ENCODE results near the gene COL13A1. TPM values are rescaled to one million over a fixed set of nuclear protein-coding genes. Genes with fewer than 3 reads are reported as not detected.

COL13A1 gene
- polyA plus RNA-seq, 1 donor, result 8.7 TPM

DNA sequence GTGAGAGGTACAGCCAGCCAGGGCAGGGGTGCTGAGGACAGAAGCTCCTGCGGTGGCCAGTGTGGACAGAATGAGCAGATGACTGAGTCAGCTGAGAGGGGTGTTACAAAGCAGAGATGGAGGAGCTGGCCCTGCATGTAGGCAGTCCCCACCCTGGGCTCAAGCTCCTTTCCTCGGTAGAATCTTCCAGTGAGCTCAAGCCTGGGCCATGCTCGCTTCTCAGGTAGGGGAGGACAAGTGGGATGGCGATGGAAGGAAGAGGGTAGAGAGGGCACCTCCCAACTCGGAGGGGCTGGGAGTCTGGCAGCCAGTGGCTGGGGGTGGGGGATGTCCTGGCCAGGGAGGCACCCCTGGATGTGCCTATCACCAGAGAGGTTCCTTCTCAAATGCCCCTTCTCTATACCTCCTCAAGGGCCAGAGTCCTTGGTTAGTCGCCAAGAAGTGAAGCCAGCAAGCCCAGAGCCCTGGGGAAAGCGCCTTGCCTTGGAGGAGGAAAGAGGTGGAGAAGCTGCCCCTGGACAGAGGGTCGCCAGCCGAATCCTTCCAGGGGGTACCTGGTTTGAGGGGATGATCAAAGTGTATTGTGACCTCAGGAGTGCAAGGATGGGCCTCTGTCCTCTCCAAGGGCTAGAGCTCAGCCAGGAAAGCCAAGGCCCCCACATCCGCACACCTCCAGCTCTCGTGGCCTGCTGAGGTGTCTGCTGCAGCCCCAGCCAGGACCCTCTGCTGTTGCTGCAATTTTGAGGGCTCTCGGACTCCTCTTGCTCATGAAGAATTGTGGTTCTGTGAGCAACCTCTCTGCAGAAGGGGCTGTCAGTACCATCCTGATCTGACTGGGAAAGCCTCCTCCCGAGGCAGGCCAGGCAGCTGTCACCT, 162.4 kb downstream of the COL13A1 start:
- DNase-seq (ENCODE audit: low read depth), result no peak

- no peak for DNase-seq (ENCODE audit: low read depth)
These were observed 163.4 kb downstream of the COL13A1 start for GRCh38 chr10:69965086-69965485.

DNA sequence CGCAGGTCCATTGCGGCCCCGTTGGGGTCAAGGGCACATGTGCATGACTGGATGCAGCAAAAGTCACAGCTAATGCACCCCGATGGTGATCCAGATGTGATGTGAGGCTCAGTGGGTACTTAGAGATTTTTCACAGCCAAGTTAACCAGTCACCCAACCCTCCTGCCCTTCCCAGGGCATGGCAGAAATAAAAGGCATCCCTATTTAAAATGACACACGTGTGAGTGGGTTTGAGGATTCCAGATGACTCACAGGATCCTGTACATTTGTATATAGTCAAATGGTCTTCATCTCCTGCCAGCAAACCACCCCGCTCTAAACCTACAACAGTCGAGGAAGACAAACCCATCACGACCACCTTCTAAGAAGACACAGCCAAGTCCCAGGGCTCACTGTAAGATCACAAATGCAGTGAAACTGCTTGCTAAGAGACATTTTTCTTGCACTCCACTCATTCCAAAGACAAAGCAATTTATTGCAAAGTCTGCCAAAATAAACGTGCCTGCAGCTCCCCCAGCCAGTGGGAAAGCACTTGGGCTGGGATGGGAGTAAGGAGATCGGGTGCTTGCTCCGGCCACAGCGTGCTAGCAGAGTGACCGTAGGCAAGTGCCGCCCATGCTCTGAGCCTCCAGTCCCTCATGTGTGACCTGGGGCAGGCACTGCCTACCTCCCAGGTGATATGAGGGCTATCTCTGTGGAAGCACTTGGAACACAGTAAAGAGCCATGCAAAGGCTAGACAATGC, 164.4 kb downstream of the COL13A1 start:
- DNase-seq (ENCODE audit: low read depth), result no peak

DNA sequence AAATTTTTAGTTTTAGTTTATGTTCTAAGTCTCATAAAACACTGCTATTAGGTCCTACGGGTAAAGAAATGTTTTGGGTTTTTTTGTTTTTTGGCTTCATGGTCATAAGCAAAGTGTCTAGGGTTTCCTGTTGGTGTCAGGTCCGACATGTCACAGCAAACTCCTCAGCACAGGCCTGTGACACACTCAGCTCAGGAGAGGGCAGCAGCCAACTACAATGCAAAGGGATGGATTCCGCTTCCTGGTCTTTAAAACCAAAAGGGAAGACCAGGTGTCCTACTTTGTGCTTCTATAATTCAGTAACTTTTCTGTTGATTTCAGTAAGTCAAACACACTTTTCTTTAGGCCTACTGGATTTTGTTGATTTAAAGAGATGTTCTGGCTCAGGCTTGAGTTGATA, 167.1 kb downstream of the COL13A1 start:
- no peak for DNase-seq (ENCODE audit: low read depth)

- no peak for DNase-seq (ENCODE audit: low read depth)
These were observed 168.3 kb downstream of the COL13A1 start for GRCh38 chr10:69969977-69970376.

DNA sequence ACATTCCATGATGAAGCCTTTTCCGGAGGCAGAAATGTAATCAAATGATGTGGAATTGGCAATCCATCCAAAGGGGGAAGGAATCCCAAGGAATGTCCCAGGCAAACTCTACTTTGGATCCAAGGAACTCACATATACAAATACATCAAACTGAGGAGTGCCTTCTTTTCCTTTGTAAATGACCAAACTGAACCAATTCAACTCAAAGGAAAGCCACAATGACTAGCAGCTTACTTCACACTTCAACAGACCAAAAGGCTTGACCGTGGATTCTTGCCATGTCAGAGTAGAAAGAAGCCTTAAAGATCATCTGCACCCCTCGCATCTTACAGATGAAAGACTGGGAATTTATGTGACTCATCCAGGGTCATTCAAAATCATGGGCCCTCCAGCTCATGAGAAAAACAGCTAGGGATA, 171.3 kb downstream of the COL13A1 start:
- no peak for DNase-seq (ENCODE audit: low read depth)

- DNase-seq (ENCODE audit: low read depth), result no peak
These were observed 172.0 kb downstream of the COL13A1 start for GRCh38 chr10:69973678-69974077.

DNA sequence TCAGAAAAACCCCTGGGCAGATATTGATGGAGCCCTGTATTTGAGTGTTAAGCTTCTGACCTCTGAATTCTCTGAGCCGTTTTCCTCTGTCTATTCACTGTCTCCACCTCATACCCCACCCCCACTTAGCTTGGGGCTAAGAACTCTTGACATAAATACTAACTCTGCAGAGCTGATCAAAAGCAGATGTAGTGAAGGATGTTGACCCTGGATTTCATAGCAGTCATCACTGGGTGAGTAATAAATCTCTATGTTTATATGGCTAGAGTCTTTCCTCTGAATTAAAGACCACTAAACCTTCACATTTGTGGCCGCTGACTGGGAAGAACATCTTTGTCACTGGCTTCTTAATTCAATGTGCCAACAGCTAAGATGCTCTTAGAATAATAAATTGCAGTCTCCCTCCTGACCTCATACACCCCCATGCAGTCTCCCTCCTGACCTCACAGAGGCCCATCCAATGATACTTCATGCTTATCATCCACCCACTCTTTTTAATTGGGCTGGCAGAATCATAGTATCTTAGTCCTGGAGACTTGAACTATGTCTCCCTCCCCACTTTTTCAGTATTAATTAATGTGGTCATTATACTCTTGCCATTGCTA, 172.9 kb downstream of the COL13A1 start:
- DNase-seq (ENCODE audit: low read depth), result no peak

GRCh38 chr10:69976795-69977546, 175.3 kb downstream of the COL13A1 start:
- no peak for DNase-seq (ENCODE audit: low read depth)

DNA sequence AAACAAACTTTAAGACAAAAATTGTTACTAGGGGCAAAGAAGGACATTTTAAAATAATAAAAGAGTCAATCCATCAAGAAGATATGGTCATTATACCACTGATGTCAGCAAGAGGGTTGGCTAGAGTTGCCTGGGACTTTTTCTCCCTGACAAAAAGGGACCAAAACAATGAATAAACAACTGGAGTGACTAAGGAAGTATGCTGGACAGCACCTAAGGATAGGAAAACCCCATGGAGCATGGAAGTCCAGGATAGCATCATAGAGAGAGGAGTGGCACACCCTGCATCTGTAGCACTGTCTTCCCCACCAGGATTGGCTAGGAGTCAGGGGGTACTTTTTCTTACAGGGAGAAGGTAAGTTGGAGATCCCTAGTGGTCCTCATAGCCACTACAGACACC, 177.5 kb downstream of the COL13A1 start:
- no peak for DNase-seq (ENCODE audit: low read depth)

- DNase-seq (ENCODE audit: low read depth), result no peak
These were observed 179.0 kb downstream of the COL13A1 start for GRCh38 chr10:69980672-69981071.

GRCh38 chr10:69988094-69988493, 186.4 kb downstream of the COL13A1 start:
- no peak for DNase-seq (ENCODE audit: low read depth)

- DNase-seq (ENCODE audit: low read depth), result no peak
These were observed 189.4 kb downstream of the COL13A1 start for GRCh38 chr10:69991151-69991550.

DNA sequence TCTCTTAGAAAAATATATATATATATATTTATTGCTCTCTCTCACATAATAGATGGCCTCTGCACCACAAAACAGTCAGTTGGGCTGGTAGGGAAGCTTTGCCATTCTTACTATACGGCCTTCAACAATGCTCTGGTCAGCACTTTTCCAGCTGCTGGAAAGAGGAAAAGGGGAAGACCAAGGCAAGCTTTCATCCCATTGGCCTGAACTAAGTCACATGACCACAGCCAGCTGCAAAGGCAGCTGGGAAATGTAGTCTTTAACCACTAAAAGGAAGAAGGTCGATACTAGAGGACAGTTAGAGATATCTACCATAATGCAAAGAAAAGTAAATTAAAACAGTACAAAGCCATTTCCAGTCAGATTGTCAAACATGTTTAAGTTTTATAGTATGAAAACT, 192.6 kb downstream of the COL13A1 start:
- DNase-seq (ENCODE audit: low read depth), result peak; percentile 5

DNA sequence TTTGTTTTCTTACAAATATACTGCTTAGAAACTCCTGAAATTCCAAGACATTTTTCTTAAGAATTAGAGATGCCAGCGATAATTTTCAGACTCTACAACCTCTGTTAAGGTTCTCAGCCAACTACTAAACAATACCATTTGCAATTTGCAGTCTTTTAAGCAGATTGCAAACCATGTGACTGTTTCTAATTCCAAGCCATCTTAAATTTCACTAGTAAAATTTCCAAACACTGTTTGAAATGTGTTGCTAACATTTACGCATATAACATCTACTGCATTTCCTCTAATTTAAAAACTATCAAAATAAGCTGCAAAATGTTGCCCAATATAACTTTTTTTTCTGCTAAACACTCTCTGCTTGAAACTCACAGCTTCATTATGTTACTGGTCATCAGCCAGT, 194.9 kb downstream of the COL13A1 start:
- no peak for DNase-seq (ENCODE audit: low read depth)

DNA sequence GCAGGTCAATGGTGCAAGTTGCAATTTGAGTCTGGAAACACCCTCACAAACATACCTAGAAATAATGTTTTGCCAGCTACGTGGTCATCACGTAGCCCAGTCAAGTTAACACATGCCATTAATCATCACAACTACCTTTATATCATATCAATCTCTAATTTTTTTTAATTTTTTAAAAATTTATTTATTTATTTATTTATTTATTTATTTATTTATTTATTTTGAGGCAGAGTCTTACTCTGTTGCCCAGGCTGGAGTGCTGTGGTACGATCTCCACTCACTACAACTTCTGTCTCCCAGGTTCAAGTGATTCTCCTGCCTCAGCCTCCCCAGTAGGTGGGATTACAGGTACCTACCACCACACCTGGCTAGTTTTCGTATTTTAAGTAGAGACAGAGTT, 198.6 kb downstream of the COL13A1 start:
- no peak for DNase-seq (ENCODE audit: low read depth)

DNA sequence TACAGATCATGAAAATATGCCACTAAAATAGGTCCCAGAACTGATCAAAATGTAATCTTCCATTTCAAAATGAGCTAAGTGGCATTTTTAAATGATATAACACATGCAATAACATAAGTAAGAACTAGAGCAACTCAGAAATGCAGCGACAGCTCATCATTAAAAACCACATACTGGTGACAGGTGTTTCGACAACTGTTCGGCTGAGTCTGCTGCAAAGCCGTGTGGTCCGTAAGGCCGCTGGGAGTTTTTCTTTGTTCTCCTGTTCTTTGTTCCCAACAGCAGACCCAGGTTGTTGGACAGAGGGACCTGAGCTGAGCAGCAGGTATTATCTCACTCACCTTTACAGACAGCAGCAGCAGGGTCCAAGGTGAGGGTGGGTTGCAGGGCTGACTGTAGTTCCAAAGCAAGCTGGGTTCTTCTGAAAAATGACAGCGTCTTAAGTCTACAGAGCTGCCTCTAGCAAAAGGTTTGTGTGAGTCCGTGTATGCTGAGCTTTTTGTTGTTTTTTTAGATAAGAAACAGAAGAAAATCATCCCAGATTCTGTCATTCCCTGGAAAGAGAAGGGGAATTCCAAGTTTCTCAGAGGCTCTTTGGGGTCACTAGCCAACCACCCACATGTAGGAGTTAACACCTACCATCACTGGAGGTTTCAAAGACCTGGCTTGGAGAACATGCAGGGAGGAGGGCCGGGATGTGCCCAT, 205.6 kb downstream of the COL13A1 start:
- DNase-seq (ENCODE audit: low read depth), result no peak

Data from forelimb muscle (tissue), 1 donor.